Activated naive CD4-positive, alpha-beta T cell treated with anti-CD3 and anti-CD28 coated beads for 36 hours (primary cell): ENCODE measurements around the gene DLX3. TPM values are rescaled to one million over a fixed set of nuclear protein-coding genes. Genes with fewer than 3 reads are reported as not detected.

Experiments used
- CTCF ChIA-PET: fragments of 350-600 bp; sonication (Branson Sonifier 250); formaldehyde crosslinking; loops from one replicate; lab custom pipeline; 2021; ENCODE audit warnings: antibody characterized with exemption; lab: Charles Lee
- DNase-seq: peaks from one replicate; pipeline ENCODE4 v3.0.0-alpha.2; 2020
- H3K27ac Mint-ChIP-seq: one replicate; pipeline ENCODE4 v1.8.0; 2021; ENCODE audit warnings: mild to moderate bottlenecking, mixed read lengths
- H3K27me3 Mint-ChIP-seq: one replicate; pipeline ENCODE4 v1.8.0; 2021; ENCODE audit warnings: low read depth, mixed read lengths
- H3K36me3 Mint-ChIP-seq: one replicate; pipeline ENCODE4 v1.8.0; 2021; ENCODE audit warnings: low read depth, mixed read lengths
- H3K4me1 Mint-ChIP-seq: one replicate; pipeline ENCODE4 v1.8.0; 2021; ENCODE audit warnings: low read depth, mixed read lengths
- H3K4me3 Mint-ChIP-seq: one replicate; pipeline ENCODE4 v1.8.0; 2021; ENCODE audit warnings: mild to moderate bottlenecking, moderate library complexity, mixed read lengths
- H3K9me3 Mint-ChIP-seq: one replicate; pipeline ENCODE4 v1.8.0; 2021; ENCODE audit warnings: mixed read lengths
- intact Hi-C: fragments of 100-400 bp; cut with micrococcal nuclease; formaldehyde crosslinking; loops from one replicate; pipeline ENCODE4 v1.15.1; 2023
- total RNA-seq, 2 experiments: library from RNA; stranded (reverse); gene quantifications; one replicate each; pipeline ENCODE4 v1.2.3, GENCODE V29; 2021

The DLX3 gene
- total RNA-seq, 2 experiments from 2014 or later: not detected

GRCh38 chr17:50022463-50023130 lies 27.6 kb upstream of the DLX3 start:
- H3K27me3 Mint-ChIP-seq: peaks cover 5% of the 10 kb centered on the region
- no peak for DNase-seq
- no peak overlapping the region for H3K27ac Mint-ChIP-seq
- H3K9me3 Mint-ChIP-seq: no peaks in the 10 kb centered on the region
- intact Hi-C loops: no loop called here
- peaks cover 8% of the 10 kb centered on the region for H3K4me1 Mint-ChIP-seq
- H3K4me3 Mint-ChIP-seq: no peak overlapping the region
- no peaks in the 10 kb centered on the region for H3K36me3 Mint-ChIP-seq
- CTCF ChIA-PET: interaction anchor here (1.2 kb wide), 1 partner anchor 65 kb away, joined by 8 read pairs; no protein-coding TSS in a partner anchor

- H3K27me3 Mint-ChIP-seq: peaks cover under 1% of the 10 kb centered on the region
- DNase-seq: no peak
- no peak overlapping the region for H3K4me3 Mint-ChIP-seq
- no peak overlapping the region for H3K27ac Mint-ChIP-seq
- H3K4me1 Mint-ChIP-seq: peaks cover 2% of the 10 kb centered on the region
- H3K9me3 Mint-ChIP-seq: no peaks in the 10 kb centered on the region
- CTCF ChIA-PET: interaction anchor here (0.6 to 1.8 kb wide), 7 partner anchors 25 to 303 kb away, joined by 3 to 11 read pairs (median 4); no protein-coding TSS in a partner anchor
- H3K36me3 Mint-ChIP-seq: no peaks in the 10 kb centered on the region
- intact Hi-C loops: no loop called here
Measured at GRCh38 chr17:50021681-50022370, 26.8 kb upstream of the DLX3 start.

DNA sequence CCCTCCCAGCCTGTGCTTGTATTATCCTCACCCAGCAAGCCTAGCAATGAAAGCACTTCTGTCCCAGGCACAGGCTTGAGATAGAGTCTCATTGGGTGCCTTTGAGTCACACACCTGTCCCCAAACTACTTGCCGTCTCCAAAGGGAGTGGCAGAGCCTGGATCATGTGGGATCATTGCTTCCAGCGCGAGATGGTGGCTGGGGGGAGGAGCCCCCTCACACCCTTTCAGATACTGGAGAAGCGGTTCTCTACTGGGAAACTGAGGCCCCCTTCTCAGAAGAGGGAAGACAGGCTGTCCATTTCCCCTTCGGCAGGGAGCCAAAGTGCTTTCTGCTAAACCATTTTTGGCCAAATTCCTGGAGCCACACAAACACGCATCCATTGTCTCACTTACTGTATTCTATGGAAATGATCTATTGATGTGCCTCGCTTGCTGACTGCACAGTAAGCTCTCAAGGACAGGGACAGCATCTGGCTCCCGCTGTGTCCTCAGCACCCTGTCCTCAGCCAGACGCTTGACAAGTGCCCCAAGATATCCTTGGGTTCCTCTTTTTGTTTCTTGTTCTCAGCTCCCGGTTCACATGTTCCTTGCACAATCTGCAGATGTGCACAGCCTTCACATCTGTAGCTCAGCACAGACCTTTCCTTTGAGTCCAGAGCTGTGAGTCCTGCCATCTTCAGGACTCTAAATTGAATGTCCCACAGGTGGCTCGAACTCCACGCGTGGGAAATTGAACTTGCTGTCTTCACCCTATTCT lies 26.0 kb upstream of the DLX3 start:
- no peak for DNase-seq
- CTCF ChIA-PET: interaction anchor here (0.8 to 1.8 kb wide), 5 partner anchors 24 to 304 kb away, joined by 3 to 11 read pairs (median 4); no protein-coding TSS in a partner anchor
- Mint-ChIP-seq H3K27me3 (no peaks in the 10 kb centered on the region), H3K4me3 (no peak overlapping the region), H3K9me3 (no peaks in the 10 kb centered on the region), H3K27ac (no peak overlapping the region), H3K4me1 (no peaks in the 10 kb centered on the region), H3K36me3 (no peaks in the 10 kb centered on the region)
- intact Hi-C loops: no loop called here

DNA sequence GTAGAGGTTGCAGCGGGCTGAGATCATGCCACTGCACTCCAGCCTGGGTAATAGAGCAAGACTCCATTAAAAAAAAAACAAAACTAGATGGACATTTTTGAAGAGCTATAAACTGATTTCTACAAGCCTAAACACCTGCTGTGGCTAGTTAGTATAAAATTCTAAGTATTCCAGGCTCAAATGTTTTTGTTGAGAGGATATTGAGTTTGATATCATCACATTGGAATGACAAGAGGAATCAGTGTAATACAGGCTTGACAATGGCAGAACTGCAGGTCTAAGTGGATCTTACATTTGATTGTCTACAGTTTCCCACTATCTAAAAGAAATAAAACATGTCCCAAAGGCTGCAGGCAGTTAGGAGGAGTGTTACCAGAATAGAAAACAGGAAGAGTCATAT lies 23.9 kb upstream of the DLX3 start:
- Mint-ChIP-seq H3K9me3 (peaks cover 9% of the 10 kb centered on the region), H3K4me1 (no peaks in the 10 kb centered on the region), H3K27me3 (no peaks in the 10 kb centered on the region), H3K4me3 (no peak overlapping the region), H3K27ac (no peak overlapping the region), H3K36me3 (no peaks in the 10 kb centered on the region)
- DNase-seq: no peak
- intact Hi-C loops: no loop called here
- CTCF ChIA-PET: interaction anchor here (0.8 to 1.9 kb wide), 3 partner anchors 22 to 75 kb away, joined by 3 to 5 read pairs (median 4); no protein-coding TSS in a partner anchor

DNA sequence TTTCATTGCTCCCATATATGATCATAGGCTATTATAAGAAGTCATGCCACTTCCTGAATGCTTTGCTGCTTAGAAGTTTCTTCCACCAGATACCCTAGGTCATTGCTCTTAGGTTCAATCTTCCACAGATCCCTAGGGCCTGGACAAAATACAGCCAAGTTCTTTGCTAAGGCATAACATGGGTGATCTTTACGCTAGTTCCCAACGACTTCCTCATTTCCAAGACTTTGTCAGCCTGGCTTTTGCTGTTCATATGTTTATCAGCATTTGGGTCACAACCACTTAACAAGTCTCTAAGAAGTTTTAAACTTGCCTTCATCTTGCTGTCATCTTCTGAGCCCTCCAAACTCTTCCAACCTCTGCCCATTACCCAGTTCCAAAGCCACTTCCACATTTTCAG lies 20.1 kb upstream of the DLX3 start:
- Mint-ChIP-seq H3K4me3 (no peak overlapping the region), H3K36me3 (no peaks in the 10 kb centered on the region), H3K27ac (no peak overlapping the region), H3K27me3 (peaks cover 7% of the 10 kb centered on the region), H3K4me1 (no peaks in the 10 kb centered on the region), H3K9me3 (peaks cover 17% of the 10 kb centered on the region)
- CTCF ChIA-PET: interaction anchor here (1.3 to 1.4 kb wide), 3 partner anchors 73 to 79 kb away, joined by 3 read pairs; no protein-coding TSS in a partner anchor
- intact Hi-C loops: no loop called here
- DNase-seq: no peak

- intact Hi-C loops: no loop called here
- no peak for DNase-seq
- H3K4me1 Mint-ChIP-seq: no peaks in the 10 kb centered on the region
- CTCF ChIA-PET: interaction anchor here (1.3 to 1.4 kb wide), 3 partner anchors 73 to 80 kb away, joined by 3 read pairs; no protein-coding TSS in a partner anchor
- H3K27me3 Mint-ChIP-seq: peaks cover 7% of the 10 kb centered on the region
- H3K27ac Mint-ChIP-seq: no peak overlapping the region
- H3K4me3 Mint-ChIP-seq: no peak overlapping the region
- H3K9me3 Mint-ChIP-seq: peaks cover 17% of the 10 kb centered on the region
- no peaks in the 10 kb centered on the region for H3K36me3 Mint-ChIP-seq
Measured at GRCh38 chr17:50014471-50015088, 19.6 kb upstream of the DLX3 start.

DNA sequence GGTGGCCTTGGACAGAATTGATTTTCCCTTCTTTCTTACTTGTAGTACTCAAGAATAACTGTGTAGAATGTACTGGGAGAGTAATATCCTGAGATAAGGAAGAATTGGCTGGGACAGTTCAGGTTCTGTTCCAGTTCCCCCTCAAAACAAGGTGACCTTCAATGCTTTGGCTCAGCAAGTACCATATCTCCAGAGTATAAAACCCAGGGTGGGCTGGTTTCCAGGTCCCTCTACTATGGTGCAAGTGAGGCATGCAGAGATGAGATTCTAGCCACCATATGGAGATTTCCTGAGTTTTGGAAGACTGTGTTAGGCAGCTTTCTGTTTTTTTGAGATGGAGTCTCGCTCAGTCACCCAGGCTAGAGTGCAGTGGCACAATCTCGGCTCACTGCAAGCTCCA lies 18.1 kb upstream of the DLX3 start:
- Mint-ChIP-seq H3K4me3 (no peak overlapping the region), H3K27me3 (peaks cover 17% of the 10 kb centered on the region), H3K27ac (no peak overlapping the region), H3K9me3 (peaks cover 26% of the 10 kb centered on the region), H3K4me1 (no peaks in the 10 kb centered on the region), H3K36me3 (no peaks in the 10 kb centered on the region)
- CTCF ChIA-PET: no interaction called here
- DNase-seq: no peak
- intact Hi-C loops: no loop called here

DNA sequence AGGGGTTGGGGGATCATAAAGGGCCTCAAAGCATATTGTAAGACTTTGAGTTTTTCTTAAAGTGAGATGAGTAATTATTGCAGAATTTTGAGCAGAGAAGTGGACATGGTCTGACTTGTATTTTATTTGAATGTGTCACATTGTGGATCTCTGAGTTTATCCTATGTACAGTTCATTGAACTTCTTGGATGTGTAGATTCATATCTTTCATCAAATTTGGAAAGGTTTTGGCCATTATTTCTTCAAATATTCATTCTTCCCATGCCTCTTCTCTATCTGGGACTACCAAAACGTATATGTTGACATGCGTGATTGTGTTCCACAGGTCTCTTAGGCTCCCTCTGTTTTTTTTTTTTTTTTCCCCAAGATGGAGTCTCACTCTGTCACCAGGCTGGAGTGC lies 14.3 kb upstream of the DLX3 start:
- CTCF ChIA-PET: interaction anchor here (0.8 kb wide), 1 partner anchor 57 kb away, joined by 3 read pairs; no protein-coding TSS in a partner anchor
- Mint-ChIP-seq H3K27ac (no peak overlapping the region), H3K36me3 (no peaks in the 10 kb centered on the region), H3K4me3 (no peak overlapping the region), H3K4me1 (no peaks in the 10 kb centered on the region), H3K9me3 (peaks cover 18% of the 10 kb centered on the region), H3K27me3 (peaks cover 23% of the 10 kb centered on the region)
- intact Hi-C loops: no loop called here
- DNase-seq: no peak

DNA sequence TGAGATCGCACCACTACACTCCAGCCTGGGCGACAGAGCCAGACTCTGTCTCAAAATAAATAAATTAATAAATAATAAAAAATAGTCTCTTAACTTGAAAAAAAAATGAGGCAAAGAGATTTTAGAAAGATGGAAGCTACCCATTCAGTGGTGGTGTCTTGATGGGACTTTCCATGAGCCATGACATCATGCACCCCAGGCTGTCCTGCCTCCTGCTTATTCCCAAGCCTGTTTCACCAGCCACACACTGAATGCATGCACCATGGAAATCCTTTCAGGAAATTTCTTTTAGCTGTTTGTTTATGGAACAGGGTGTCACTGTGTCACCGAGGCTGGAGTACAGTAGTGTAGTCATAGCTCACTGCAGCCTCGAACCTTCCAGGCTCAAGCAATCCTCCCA lies 8.9 kb upstream of the DLX3 start:
- Mint-ChIP-seq H3K4me1 (no peaks in the 10 kb centered on the region), H3K9me3 (peaks cover 2% of the 10 kb centered on the region), H3K27ac (no peak overlapping the region), H3K36me3 (no peaks in the 10 kb centered on the region), H3K27me3 (peaks cover 37% of the 10 kb centered on the region), H3K4me3 (no peak overlapping the region)
- CTCF ChIA-PET: interaction anchor here (0.7 to 1.4 kb wide), 2 partner anchors 35 to 84 kb away, joined by 3 to 6 read pairs; no protein-coding TSS in a partner anchor
- intact Hi-C loops: no loop called here
- no peak for DNase-seq

GRCh38 chr17:49998836-49999511 lies 4.0 kb upstream of the DLX3 start:
- peaks cover 22% of the 10 kb centered on the region for H3K4me1 Mint-ChIP-seq
- H3K36me3 Mint-ChIP-seq: no peaks in the 10 kb centered on the region
- no peak overlapping the region for H3K4me3 Mint-ChIP-seq
- H3K27me3 Mint-ChIP-seq: peaks cover 62% of the 10 kb centered on the region
- H3K27ac Mint-ChIP-seq: no peak overlapping the region
- no peaks in the 10 kb centered on the region for H3K9me3 Mint-ChIP-seq
- CTCF ChIA-PET: interaction anchor here (0.6 to 7.0 kb wide), 34 partner anchors 11 to 692 kb away, joined by 3 to 184 read pairs (median 8); partner anchors contain the start of genes ITGA3 and PDK2
- intact Hi-C loops: loop anchor here (1.0 kb wide), 4 partner anchors 47 to 433 kb away; no protein-coding TSS in a partner anchor
- DNase-seq: no peak
